HPDE6-E6E7 (cell line): ENCODE measurements around the gene KRTAP5-10.
"Not testable (repeated sequence)": the region's sequence is repeated elsewhere in the genome, so short reads cannot be mapped to it uniquely, and the experiment has no call there.

Experiments
- DNase-seq: peaks from one replicate; pipeline ENCODE4 v3.0.0; 2011; ENCODE audit warnings: missing footprints; ENCODE audit errors: extremely low spot score

The KRTAP5-10 gene

GRCh38 chr11:71542879-71543777 is 22.2 kb upstream of the KRTAP5-10 start:
- DNase-seq, result no peak

- DNase-seq, result no peak
Measured at GRCh38 chr11:71543866-71544265, 21.5 kb upstream of the KRTAP5-10 start.

- DNase-seq, result no peak
Measured at GRCh38 chr11:71544525-71545214, 20.7 kb upstream of the KRTAP5-10 start.

GRCh38 chr11:71545405-71545966 is 19.9 kb upstream of the KRTAP5-10 start:
- DNase-seq, result no peak

GRCh38 chr11:71548120-71548519 is 17.2 kb upstream of the KRTAP5-10 start, which contains the start of gene KRTAP5-9:
KRTAP5-9 (plus strand) TSS chr11:71548420; CDS start chr11:71548658, 238 bp downstream.
- no peak for DNase-seq

- DNase-seq, result no peak
Measured at GRCh38 chr11:71548716-71549151, 16.6 kb upstream of the KRTAP5-10 start.

GRCh38 chr11:71551711-71552110 is 13.7 kb upstream of the KRTAP5-10 start:
- no peak for DNase-seq

GRCh38 chr11:71554996-71555395 is 10.4 kb upstream of the KRTAP5-10 start:
- DNase-seq, result no peak

- DNase-seq, result no peak
Measured at GRCh38 chr11:71555508-71555907, 9.9 kb upstream of the KRTAP5-10 start.

- no peak for DNase-seq
Measured at GRCh38 chr11:71556018-71556417, 9.3 kb upstream of the KRTAP5-10 start.

GRCh38 chr11:71557257-71557656 is 8.1 kb upstream of the KRTAP5-10 start:
- no peak for DNase-seq

- DNase-seq, result no peak
Measured at GRCh38 chr11:71558996-71559395, 6.4 kb upstream of the KRTAP5-10 start.

- no peak for DNase-seq
Measured at GRCh38 chr11:71562120-71562519, 3.2 kb upstream of the KRTAP5-10 start.

- DNase-seq, result no peak
Measured at GRCh38 chr11:71563406-71563805, 2.0 kb upstream of the KRTAP5-10 start.

- DNase-seq, result no peak
Measured at GRCh38 chr11:71564430-71564829, 933 bp upstream of the KRTAP5-10 start.

GRCh38 chr11:71566081-71566620 is 788 bp downstream of the KRTAP5-10 start:
- DNase-seq, result no peak

- DNase-seq, result not testable (repeated sequence)
Measured at GRCh38 chr11:71566626-71567599, 1.6 kb downstream of the KRTAP5-10 start.

GRCh38 chr11:71567633-71568032 is 2.3 kb downstream of the KRTAP5-10 start:
- not testable (repeated sequence) for DNase-seq

- DNase-seq, result no peak
Measured at GRCh38 chr11:71568704-71569349, 3.5 kb downstream of the KRTAP5-10 start.

- DNase-seq, result not testable (repeated sequence)
Measured at GRCh38 chr11:71571101-71571850, 5.9 kb downstream of the KRTAP5-10 start.
